Measurements from ENCODE around the gene MAP2K1. TPM values are rescaled to one million over a fixed set of nuclear protein-coding genes. Genes with fewer than 3 reads are reported as not detected.
A peak's percentile ranks its signal among the peaks of the same experiment; 100 is the strongest.
"Not testable (repeated sequence)": the region's sequence is repeated elsewhere in the genome, so short reads cannot be mapped to it uniquely, and the experiment has no call there.

Gene MAP2K1
- total RNA-seq, 2 donors from 2014 or later, result 44.7 to 45.9 TPM

DNA sequence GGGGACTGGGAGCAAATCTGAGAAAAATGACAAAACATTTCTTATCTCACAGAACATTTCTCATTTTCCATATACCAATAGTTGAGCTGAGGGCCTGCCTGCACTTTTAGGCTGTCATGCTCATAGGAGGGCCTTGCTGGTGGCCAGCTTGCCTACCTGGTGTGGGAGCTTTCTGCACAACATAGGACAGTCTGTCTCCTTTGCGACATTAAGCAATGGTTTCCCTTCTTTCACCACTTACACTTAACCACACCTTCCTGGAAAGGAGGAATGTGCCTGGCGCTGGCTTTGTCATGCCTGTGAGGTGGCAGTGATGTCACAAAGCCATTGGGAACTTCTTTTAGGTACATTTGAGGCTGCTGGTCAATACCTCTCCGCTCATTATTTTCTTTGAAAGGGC lies 105.1 kb downstream of the MAP2K1 start:
- DNase-seq (no peak), ATAC-seq (no peak)
- intact Hi-C loops (cut with DNase I, micrococcal nuclease), result no loop called here

DNA sequence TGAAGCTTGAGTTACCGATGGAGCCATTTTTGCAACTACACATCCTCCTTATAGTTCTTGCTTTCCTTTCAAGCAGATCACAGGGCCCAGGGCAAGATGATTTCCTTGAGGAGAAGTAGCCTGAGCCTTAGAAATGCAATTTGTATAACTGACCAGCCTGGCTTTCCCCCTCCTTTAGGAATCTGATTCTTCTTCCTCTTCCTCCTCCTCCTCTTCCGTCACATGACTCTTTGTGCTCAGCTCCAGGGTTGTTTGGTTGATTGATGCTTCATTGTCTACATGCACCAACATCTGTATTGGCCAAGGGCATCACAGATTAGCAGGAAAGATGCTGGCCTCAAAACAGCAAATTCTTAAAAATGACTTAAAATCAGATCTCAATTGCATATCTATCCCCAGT lies 107.5 kb downstream of the MAP2K1 start:
- no peak for ATAC-seq
- intact Hi-C loops (cut with DNase I, micrococcal nuclease), result no loop called here
- DNase-seq, result no peak

DNA sequence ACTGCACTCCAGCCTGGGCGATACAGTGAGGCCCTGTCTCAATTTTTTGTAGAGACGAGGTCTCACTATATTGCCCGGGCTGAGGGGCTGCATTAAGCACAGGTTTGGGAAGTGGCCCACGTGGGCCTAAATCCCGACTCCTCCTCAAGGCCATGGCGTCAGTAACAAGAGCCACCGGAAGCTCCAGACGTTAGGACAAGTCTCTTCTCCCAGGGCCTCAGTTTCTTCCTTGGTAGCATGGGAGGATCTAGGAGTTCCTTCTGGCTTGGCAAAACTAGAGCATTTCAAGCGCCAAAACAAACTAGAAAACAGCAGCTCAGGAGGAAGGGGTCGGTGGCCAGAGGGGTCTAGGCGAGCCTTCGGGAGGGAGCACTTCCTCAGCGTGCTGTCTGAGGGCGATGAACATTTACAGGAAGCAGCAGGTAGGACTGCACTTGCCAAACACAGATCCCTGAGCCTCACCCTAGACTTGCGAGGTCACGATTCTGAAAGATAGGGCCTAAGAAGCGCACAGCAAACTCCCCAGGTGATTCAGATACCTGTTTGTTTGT lies 110.3 kb downstream of the MAP2K1 start:
- peak; percentile 49 for ATAC-seq
- intact Hi-C loops (cut with DNase I, micrococcal nuclease), result loop anchor here in 1 of 2 donors (5.0 kb wide), 1 partner anchor 110 kb away; the partner anchor contains the start of gene MAP2K1
- peak; percentile 18 to 31 for DNase-seq

DNA sequence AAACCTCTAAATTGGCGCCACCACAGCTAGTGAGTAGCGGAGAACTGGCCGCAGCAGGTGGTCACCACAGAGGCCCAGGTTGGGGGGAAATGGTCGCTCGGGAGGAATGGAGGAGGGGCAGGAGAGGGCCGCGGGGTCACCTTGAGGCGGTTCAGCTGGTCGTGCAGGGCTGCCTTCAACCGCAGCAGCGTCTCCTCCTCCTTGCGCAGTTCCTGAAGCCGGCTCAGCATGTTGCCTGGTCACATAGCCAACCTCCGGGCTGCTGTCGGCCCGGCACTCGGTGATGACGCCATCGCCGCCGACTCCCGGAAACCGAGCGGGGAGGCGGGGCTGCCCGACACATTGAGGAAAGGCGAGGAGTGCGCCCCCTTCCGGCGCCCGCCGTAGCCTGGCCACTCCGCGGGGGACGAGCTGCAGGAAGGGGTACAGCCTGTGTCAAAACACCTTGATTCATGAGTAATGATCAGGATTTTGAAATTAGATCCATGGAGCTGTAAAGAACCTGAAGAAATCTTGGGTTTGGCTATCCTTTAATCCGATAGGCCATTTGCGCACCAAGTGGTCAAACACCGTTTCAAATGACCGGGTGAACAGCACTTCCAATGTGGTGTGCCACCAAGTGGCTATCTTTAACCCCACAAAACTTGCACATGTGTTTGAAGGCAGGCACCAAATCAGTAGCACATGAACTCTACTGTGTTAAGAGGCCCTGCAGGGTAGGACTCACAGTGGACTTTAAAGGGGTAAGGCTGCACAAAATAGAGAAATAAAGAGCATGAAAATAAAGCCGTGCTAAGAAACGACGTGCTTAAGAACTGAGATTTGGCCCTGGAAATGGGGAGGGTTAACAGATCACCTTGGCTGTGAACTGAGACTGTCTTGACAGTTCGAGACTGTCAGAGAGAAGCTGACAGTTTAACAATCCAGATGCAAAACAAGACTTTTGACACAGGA lies 111.1 kb downstream of the MAP2K1 start, which contains the start of gene SNAPC5:
Gene SNAPC5, minus strand, starts transcription at position 261 of the 954 bp plus-strand sequence. Its CDS starts 31 bp downstream, at position 230.
- intact Hi-C loops (cut with DNase I, micrococcal nuclease), result loop anchor here in 1 of 2 donors (5.0 kb wide), 1 partner anchor 110 kb away; the partner anchor contains the start of gene MAP2K1
- ATAC-seq, result peak; percentile 96
- peak; percentile 95 to 99 for DNase-seq

DNA sequence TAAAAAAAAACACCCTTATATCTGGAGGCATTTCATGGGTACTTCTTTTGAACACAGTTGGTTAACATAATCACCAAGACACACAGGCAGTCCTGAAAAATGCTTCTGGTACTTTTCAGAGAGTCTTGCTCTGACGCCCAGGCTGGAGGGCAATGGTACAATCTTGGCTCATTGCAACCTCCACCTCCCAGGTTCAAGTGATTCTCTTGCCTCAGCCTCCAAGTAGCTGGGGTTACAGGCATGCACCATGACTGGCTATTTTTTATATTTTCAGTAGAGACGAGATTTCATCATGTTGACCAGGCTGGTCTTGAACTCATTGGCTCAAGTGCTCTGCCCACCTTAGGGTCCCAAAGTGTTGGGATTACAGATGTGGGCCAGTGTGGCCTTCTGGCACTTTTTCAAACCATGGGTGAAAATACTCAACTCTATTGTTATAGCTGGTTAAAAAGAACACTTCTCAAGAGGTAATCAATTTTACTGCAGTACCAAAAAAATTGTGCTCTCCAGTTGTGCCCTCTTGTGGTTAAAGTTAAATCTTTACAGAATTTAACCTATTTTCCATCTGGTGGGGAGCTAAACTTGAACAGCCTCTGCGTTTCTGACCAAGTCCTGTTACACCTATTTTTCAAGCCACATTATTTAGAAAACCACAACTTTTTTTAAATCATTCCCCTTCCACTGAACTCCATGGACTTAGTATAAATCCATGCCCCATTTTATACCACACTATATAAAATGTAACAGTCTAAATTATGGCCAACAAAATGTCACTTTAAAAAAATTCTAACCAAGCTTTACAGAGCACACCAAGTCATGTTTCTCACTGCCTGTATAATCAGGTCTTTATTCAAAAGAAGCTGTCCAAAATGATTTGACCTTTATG lies 112.0 kb downstream of the MAP2K1 start:
- intact Hi-C loops (cut with DNase I, micrococcal nuclease), result loop anchor here in 1 of 2 donors (5.0 kb wide), 1 partner anchor 111 kb away; the partner anchor contains the start of gene MAP2K1
- ATAC-seq (no peak), DNase-seq (no peak)

DNA sequence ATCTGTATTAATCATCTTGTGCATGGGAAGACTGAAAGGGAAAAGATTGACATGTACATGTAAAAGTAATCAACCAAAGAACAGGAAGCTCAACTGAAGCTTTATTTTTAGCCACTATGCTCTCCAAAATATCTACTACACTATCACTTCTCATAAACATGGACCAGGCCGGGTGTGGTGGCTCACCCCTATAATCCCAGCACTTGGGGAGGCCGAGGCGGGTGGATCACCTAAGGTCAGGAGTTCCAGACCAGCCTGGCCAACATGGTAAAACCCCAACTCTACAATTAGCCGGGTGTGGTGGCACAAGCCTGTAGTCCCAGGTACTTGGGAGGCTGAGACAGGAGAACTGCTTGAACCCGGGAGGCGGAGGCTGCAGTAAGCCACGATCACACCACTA lies 113.6 kb downstream of the MAP2K1 start:
- ATAC-seq; DNase-seq; intact Hi-C loops (cut with DNase I, micrococcal nuclease): not testable (repeated sequence)

DNA sequence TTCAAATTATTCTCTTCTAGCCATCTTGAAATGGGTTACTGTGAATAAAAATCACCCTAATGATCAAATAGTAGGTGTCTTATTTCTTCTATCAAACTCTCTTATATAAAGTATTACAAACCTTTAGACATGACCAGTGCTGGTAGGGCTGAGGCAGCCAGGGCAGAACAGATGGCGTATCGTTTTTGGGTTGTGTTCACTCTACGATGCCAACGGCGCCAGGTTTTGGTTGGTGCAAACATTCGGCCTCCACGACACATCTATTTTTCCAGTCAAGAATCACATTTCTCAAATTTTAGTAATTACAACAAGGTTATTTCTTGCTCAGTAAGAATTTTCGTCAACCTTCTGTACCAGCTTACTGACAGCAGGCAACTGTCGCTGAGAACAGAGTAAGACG lies 115.8 kb downstream of the MAP2K1 start:
- DNase-seq, result no peak
- no peak for ATAC-seq
- intact Hi-C loops (cut with DNase I, micrococcal nuclease), result no loop called here

DNA sequence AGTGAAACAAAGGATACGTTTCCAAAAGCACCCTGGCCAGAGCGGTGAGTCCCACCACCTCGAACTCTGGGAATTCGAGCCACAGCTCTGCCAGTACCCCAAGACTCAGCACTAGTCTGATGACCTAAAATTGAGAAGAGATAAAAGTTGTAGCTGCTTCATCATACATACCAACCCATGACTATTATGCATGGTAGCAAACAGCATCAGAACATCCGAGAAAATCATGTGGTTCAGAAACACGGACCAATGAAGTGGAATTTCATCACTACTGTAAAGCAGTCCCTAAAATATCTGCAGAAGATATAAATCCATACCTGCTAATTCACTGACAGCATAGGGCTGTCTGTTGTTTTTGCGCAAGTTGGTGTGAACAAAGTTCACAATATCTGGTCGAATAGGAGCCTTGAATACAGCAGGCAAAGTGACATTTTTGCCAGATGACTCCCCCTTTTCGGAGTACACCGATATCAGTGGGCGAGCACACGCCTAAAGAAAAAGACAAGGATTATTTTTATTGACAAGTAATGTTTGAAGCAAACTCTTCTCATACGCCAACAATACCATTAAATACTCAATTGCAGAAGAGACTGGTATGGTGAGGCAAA lies 116.4 kb downstream of the MAP2K1 start:
- intact Hi-C loops (cut with DNase I, micrococcal nuclease); DNase-seq; ATAC-seq: not testable (repeated sequence)

DNA sequence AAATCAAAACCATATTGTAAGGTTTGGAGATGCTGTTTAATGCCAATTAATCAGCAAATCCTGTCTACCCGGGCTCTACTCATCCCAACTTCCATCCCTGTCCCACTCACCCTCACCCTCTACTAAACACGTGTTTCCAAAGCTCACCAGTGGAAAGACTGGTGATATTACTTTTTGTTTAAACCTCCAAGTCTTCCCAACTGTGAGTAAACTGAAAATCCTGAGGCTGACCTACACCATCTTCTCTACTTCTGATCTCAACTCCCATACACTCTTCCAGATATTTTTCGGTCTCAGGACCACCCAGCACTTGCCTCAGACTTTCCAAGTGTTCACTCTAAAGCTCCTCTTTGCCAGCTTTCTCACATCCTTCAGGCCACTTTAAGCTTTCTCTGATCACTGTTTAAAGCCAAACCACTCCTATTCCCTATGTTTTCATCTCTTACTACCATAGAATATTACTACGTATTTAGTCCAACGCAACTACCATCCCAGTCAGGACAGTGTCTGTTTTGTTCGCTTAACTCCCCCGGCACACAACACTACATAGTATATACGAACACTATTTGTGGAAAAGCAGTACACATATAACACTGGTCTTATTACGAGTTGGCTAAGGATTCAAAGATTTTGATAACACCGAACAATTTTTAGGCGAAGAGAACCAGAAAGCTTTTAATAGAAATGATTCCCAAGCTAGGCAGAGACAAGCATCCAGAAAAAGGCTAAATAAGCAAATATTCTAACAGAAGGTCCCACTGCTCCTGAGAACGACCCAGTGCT lies 117.3 kb downstream of the MAP2K1 start:
- ATAC-seq (no peak), DNase-seq (no peak)
- intact Hi-C loops (cut with DNase I, micrococcal nuclease), result no loop called here

DNA sequence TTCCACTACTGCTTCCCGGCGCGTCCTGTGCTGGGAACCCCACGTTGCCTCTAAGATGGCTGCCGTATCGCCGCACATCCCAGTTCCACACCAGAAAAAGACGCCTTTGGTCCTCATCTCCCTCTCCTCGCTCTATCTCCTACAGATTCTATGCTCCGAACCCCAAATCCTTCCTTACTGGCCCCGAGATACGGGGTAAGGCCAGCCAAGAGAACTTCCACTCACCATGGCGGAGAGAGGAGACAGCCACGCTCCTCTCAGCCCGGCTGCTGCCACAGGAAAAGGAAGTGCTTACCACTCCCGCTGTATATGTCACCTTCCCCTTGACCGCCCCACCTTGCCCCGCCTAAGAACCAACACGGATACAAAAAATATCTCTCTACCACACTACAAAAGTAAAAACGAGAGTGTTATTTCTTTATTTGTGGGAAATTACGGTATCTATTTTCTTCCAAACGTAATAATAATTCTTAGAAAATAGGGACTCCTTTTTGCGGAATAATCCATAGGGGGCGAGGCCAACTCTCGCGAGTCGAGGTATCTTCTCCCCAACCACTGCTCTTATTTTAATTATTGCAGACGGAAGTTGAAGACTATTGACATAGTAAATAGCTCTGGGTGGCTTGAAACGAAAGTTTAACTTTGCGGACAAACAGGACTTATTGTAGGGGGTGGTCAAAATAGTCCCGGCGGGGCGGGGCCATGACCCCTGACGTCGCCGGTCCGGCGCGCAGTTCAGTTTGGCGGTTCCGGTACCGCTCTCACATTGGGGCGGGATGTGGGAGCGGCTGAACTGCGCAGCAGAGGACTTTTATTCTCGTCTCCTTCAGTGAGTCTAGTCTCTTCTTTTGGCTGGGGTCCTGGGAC lies 118.1 kb downstream of the MAP2K1 start, which contains the start of the genes RPL4 and ZWILCH:
Gene RPL4, minus strand, starts transcription at position 293 of the 867 bp plus-strand sequence. Its CDS starts 65 bp downstream, at position 228.
Gene ZWILCH, plus strand, starts transcription at position 764 of the 867 bp plus-strand sequence. Its CDS starts 13 bp downstream, at position 777.
- ATAC-seq (peak; percentile 88), DNase-seq (peak; percentile 80 to 87)
- intact Hi-C loops (cut with DNase I, micrococcal nuclease), result no loop called here

DNA sequence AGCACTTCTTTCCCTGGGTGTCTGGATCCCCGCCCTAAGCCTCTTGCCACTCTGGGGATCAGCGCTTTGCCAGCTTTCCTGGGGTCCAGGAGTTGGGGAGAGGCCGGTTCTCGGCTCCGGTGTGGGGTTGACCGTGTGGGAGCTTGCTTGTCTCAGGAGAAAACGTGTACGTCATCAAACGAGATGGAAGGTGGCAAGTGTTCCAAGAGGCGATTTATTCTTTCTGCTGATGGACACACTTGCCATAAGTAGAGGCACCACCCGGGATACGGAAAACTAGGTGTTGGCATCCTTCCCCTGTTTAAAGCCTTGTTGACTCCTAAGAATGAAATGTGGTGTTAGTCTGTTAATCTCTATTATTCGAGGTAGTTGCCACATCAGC lies 118.7 kb downstream of the MAP2K1 start:
- ATAC-seq (no peak), DNase-seq (no peak)
- intact Hi-C loops (cut with DNase I, micrococcal nuclease), result no loop called here

DNA sequence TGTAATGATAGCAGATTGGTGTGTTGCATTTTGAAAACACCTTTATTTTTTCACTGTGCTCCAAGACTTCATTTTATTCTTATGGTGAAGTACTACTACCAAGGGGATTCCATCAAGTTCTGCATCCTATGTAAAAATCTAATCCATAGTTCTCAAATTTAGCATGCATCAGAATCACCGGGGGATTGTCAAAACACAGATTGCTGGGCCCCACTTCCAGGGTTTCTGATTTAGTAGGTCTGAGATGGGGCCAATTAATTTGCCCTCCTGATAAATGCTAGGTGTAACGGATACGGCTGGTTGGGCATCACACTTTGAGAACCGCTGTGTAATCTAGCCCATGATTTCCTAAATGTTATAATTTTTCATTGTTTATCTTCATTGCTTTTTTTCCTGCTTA lies 119.1 kb downstream of the MAP2K1 start:
- ATAC-seq, result no peak
- DNase-seq, result no peak
- intact Hi-C loops (cut with DNase I, micrococcal nuclease), result no loop called here

DNA sequence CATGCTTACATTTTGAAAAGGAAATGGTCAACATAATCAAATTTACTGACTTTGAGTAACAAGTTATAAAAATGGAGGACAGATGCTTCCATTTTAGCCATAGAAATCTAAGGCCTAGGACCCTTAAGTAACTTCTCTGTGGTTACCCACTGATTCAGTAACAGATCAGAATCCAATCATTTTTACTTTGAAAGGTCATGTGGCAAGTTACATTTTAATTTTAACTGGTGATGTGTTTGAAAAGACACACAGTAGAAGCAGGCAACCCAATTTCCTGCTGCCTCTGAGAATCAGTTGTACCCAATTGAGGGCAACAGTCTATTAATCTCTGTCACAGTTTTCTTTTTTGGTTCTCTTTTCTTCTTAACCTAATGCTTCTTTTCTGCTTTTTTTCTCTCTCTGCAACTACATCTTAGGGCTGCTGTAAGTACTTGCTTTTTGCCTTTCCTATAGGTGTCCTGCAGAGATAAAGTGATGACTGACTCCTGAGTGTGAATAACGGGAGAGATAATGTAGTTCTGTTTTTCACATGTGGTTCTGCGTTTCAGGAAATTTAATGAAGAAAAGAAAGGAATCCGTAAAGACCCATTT lies 121.7 kb downstream of the MAP2K1 start:
- intact Hi-C loops (cut with DNase I, micrococcal nuclease), result no loop called here
- ATAC-seq, result no peak

DNA sequence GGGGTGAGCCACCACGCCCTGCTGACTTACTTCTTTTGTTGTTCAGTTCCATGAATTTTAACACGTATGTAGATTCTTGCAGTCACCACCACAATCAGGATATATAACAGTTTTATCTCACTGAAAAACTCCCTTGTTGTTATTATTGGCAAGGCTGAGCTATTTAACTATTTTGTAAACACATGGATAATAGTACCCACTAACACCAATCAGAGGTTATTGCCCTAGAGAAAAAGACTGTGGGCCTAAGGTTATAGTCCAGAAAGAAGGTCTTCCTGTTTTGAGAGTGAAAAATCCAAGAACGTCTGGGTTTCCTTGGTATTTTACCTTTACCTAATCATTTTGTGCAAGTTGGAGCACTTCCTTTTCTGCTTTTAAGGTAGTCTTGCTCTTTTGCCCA lies 127.9 kb downstream of the MAP2K1 start:
- ATAC-seq (no peak), DNase-seq (no peak)
- intact Hi-C loops (cut with DNase I, micrococcal nuclease), result no loop called here

More for the DNA sequence above, 121.7 kb downstream of the MAP2K1 start:
- no peak for DNase-seq

DNA sequence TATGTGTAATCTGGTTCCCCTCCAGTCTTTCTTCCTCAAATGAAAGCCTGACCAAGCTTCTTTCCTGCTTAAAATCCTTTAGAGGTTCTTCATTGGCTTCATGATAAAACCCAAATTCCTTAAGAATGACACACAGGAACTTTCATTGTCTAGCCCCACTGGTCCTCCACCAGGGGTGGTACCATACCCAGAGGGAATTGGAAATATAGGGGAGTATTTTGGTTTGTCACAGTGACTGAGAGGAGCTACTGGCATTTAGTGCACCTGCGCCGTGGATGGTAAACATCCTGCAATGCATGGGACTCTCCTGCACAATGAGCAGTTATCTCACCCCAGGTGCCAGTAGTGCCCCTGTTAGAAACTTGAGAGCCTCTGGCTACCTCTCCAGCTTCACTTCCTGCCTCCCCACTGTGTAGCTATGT lies 129.2 kb downstream of the MAP2K1 start:
- ATAC-seq (no peak), DNase-seq (no peak)
- intact Hi-C loops (cut with DNase I, micrococcal nuclease), result no loop called here

DNA sequence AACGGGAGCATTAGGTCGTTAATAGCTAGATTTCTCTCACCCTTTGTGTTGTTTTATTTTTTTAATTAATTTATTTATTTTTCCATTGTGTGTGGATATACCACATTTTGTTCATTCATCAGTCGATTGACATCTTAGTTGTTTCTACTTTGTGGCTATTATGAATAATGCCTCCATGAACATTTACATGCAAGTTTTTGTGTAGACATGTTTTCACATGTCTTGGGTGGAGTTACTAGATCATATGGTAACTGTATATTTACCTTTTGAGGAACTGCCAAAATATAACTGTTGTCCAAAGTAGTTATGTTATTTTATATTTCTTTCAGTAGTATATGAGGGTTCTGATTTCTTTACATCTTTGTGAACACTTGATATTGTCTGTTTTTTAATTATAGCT lies 137.2 kb downstream of the MAP2K1 start:
- ATAC-seq (no peak), DNase-seq (no peak)
- intact Hi-C loops (cut with DNase I, micrococcal nuclease), result no loop called here
